Fibroblast of lung (primary cell): Measurements from ENCODE around the gene TMEM63C.

Experiments
- EZH2 ChIP-seq: IDR thresholded peaks from 2 replicates; pipeline ENCODE4 v1.5.1; 2012; ENCODE audit warnings: low read length, control low read depth, mild to moderate bottlenecking; ENCODE audit errors: missing control alignments
- TF ChIP-seq, protein P1 (sequence below), 2 donors: IDR thresholded peaks in 1 of 2; conservative IDR thresholded peaks in 1 of 2; 1 replicate in 1 of 2; 2 replicates in 1 of 2; pipeline ENCODE4 v1.5.1; 2011 to 2012; ENCODE audit warnings: low read length in 2 of 2, control low read depth in 1 of 2, inconsistent platforms in 1 of 2, low read depth in 1 of 2, mild to moderate bottlenecking in 1 of 2

DNA sequence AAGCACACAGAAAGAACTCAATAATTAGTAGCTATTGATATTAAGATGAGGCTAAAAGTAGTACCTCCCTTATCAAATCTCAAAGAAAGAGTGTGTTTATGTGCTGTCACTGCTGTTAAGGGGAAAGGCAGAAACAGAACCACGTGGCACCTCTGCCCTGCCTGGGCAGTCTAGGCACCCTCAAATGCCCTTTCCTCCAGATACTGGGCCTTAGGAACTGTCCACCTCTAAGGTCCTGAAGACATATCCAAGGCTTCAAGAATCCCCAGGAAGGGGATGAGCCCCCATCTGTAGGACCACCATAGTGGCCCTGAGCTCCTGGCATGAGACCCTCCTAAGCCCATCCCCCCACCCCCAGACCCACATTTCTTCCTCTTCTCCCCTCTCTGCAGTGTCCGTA is 60.4 kb downstream of the TMEM63C start:
- TF ChIP-seq, protein P1, sequence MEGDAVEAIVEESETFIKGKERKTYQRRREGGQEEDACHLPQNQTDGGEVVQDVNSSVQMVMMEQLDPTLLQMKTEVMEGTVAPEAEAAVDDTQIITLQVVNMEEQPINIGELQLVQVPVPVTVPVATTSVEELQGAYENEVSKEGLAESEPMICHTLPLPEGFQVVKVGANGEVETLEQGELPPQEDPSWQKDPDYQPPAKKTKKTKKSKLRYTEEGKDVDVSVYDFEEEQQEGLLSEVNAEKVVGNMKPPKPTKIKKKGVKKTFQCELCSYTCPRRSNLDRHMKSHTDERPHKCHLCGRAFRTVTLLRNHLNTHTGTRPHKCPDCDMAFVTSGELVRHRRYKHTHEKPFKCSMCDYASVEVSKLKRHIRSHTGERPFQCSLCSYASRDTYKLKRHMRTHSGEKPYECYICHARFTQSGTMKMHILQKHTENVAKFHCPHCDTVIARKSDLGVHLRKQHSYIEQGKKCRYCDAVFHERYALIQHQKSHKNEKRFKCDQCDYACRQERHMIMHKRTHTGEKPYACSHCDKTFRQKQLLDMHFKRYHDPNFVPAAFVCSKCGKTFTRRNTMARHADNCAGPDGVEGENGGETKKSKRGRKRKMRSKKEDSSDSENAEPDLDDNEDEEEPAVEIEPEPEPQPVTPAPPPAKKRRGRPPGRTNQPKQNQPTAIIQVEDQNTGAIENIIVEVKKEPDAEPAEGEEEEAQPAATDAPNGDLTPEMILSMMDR (conservative IDR thresholded peaks at IDR 0.05 in 1 of 2, IDR thresholded peaks at IDR 0.05 in 1 of 2; ENCODE audit: low read depth in 1 of 2, low read length in 2 of 2): no peak
- no peak for TF ChIP-seq EZH2
